ENCODE results near the gene TSSK6.

TSSK6 gene

GRCh38 chr19:19506592-19506991 is 8.8 kb downstream of the TSSK6 start:
- no peak for DNase-seq
- Histone ChIP-seq H3K4me3 (ENCODE audit: control insufficient read depth in 1 of 7, extremely low read depth in 1 of 7, insufficient read depth in 4 of 7, low read depth in 2 of 7, low read length in 6 of 7) (no peak overlapping the region), H3K36me3 (ENCODE audit: control insufficient read depth in 4 of 4, insufficient read depth in 4 of 4, low read length in 3 of 4) (peaks cover 0 to 67% (median 50%) of the 10 kb centered on the region in 4 experiments), H3K27ac (ENCODE audit: insufficient read depth in 1 of 2, low read depth in 1 of 2, low read length in 2 of 2, poor library complexity in 1 of 2, severe bottlenecking in 2 of 2) (no peak overlapping the region), H3K27me3 (replicated peaks in 2 of 5; ENCODE audit: control insufficient read depth in 4 of 5, insufficient read depth in 5 of 5, low read length in 4 of 5) (no peaks in the 10 kb centered on the region), H3K9me3 (ENCODE audit: control extremely low read depth in 1 of 5, control insufficient read depth in 4 of 5, insufficient read depth in 2 of 5, low read depth in 1 of 5, low read length in 4 of 5) (no peaks in the 10 kb centered on the region), H3K4me1 (ENCODE audit: control extremely low read depth in 1 of 4, control insufficient read depth in 4 of 4, insufficient read depth in 4 of 4, low read length in 3 of 4) (no peaks in the 10 kb centered on the region)
- WGBS (ENCODE audit: insufficient coverage): 97% methylated on average over 10 of the region's 12 CpGs
- POLR2A ChIA-PET: interaction anchor here (0.7 kb wide), 1 partner anchor 15 kb away, joined by 3 read pairs; no protein-coding TSS in a partner anchor
- CTCF ChIA-PET: no interaction called here

DNA sequence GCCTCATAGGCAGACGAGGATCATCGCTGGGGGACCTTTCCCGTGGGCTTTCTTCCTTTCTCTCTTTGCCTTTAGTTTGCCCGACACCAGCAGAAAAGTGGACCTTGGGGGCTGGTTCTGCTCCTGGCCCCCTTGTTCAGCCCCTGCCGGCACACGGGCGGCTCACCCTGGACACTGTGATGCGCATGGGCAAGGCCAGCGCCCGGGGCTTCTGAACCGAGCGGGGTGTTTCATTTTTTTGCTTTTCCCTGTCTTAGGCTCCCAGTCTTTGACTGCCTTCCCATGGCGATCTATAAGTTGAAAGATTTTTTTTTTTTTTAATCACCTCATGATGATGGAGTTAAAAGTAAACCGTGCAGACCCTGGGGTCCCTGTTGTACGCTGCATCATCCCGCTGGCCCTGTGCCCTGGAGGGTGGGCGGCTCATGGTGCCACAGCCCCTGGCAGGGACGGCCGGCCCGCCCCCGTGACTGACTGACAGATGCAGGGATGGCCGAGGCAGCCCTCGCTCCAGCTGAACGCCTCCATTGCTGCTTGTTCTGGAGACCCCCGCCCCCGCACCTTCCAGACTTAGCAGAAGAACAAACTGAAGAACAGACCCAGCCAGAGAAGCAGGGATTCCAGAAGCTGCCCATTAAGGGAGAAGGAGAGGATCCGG is 9.6 kb downstream of the TSSK6 start:
- 98% methylated on average over 15 of the region's 27 CpGs for WGBS (ENCODE audit: insufficient coverage)
- no peaks in the 10 kb centered on the region for H3K9me3 ChIP-seq (ENCODE audit: control extremely low read depth in 1 of 5, control insufficient read depth in 4 of 5, insufficient read depth in 2 of 5, low read depth in 1 of 5, low read length in 4 of 5)
- H3K27me3 ChIP-seq (replicated peaks in 2 of 5; ENCODE audit: control insufficient read depth in 4 of 5, insufficient read depth in 5 of 5, low read length in 4 of 5): no peaks in the 10 kb centered on the region
- H3K36me3 ChIP-seq (ENCODE audit: control insufficient read depth in 4 of 4, insufficient read depth in 4 of 4, low read length in 3 of 4): peaks cover 0 to 74% (median 56%) of the 10 kb centered on the region in 4 experiments
- H3K27ac ChIP-seq (ENCODE audit: insufficient read depth in 1 of 2, low read depth in 1 of 2, low read length in 2 of 2, poor library complexity in 1 of 2, severe bottlenecking in 2 of 2): no peak overlapping the region
- ChIA-PET POLR2A (no interaction called here), CTCF (no interaction called here)
- no peak overlapping the region for H3K4me3 ChIP-seq (ENCODE audit: control insufficient read depth in 1 of 7, extremely low read depth in 1 of 7, insufficient read depth in 4 of 7, low read depth in 2 of 7, low read length in 6 of 7)
- H3K4me1 ChIP-seq (ENCODE audit: control extremely low read depth in 1 of 4, control insufficient read depth in 4 of 4, insufficient read depth in 4 of 4, low read length in 3 of 4): no peaks in the 10 kb centered on the region
- DNase-seq: no peak

DNA sequence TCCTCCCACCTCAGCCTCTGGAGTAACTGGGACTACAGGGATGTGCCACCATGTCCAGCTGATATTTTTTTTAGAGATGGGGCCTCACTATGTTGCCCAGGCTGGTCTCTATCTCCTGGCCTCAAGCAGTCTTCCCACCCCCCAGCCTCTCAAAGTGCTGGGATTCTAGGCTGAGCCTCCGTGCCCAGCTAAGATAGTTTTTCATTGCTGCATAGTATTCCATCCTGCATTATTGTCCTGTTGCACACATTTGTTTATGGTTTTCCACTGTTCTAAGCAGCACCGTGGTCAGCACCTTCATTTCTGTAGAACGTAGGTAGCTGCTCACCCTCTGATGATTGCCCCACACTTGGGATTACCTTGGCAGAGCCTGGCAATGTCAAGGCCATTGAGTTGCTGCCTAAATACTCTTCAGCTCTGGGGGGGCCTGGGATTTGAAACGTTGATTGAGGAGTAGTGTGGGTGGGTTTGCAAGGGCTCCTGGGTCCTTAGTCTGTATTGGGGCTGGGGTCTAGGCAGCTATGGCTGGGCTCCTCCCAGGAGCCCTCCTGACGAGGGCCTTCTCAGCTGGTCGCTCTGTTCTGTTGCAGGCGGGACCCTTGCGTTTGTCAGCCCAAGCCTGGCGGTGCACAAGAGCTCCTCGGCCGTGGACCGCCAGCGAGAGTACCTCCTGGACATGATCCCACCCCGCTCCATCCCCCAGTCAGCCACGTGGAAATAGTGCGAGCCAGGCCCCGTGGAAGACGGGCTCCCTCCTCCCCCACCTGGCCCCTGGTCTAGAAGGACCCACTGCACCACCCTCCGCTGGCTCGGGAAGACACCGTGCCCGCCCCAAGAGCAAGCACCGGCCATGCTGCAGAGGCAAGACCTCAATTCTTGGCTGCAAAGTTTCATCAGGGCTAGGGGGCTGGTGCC is 10.3 kb downstream of the TSSK6 start:
- Histone ChIP-seq H3K4me1 (ENCODE audit: control extremely low read depth in 1 of 4, control insufficient read depth in 4 of 4, insufficient read depth in 4 of 4, low read length in 3 of 4) (no peaks in the 10 kb centered on the region), H3K9me3 (ENCODE audit: control extremely low read depth in 1 of 5, control insufficient read depth in 4 of 5, insufficient read depth in 2 of 5, low read depth in 1 of 5, low read length in 4 of 5) (no peaks in the 10 kb centered on the region), H3K27ac (ENCODE audit: insufficient read depth in 1 of 2, low read depth in 1 of 2, low read length in 2 of 2, poor library complexity in 1 of 2, severe bottlenecking in 2 of 2) (no peak overlapping the region), H3K4me3 (ENCODE audit: control insufficient read depth in 1 of 7, extremely low read depth in 1 of 7, insufficient read depth in 4 of 7, low read depth in 2 of 7, low read length in 6 of 7) (no peak overlapping the region), H3K36me3 (ENCODE audit: control insufficient read depth in 4 of 4, insufficient read depth in 4 of 4, low read length in 3 of 4) (peaks cover 2 to 82% (median 63%) of the 10 kb centered on the region in 4 experiments), H3K27me3 (replicated peaks in 2 of 5; ENCODE audit: control insufficient read depth in 4 of 5, insufficient read depth in 5 of 5, low read length in 4 of 5) (no peaks in the 10 kb centered on the region)
- ChIA-PET POLR2A (no interaction called here), CTCF (interaction anchor here (0.8 to 1.5 kb wide), 4 partner anchors 9 to 15 kb away, joined by 3 to 4 read pairs (median 4); partner anchors contain the start of genes NDUFA13 and TSSK6)
- no peak for DNase-seq
- WGBS (ENCODE audit: insufficient coverage): 96% methylated on average over 22 of the region's 23 CpGs

GRCh38 chr19:19502808-19503602 is 12.3 kb downstream of the TSSK6 start:
- CTCF ChIA-PET: no interaction called here
- Histone ChIP-seq H3K27ac (ENCODE audit: insufficient read depth in 1 of 2, low read depth in 1 of 2, low read length in 2 of 2, poor library complexity in 1 of 2, severe bottlenecking in 2 of 2) (no peak overlapping the region), H3K4me3 (ENCODE audit: control insufficient read depth in 1 of 7, extremely low read depth in 1 of 7, insufficient read depth in 4 of 7, low read depth in 2 of 7, low read length in 6 of 7) (no peak overlapping the region), H3K27me3 (replicated peaks in 2 of 5; ENCODE audit: control insufficient read depth in 4 of 5, insufficient read depth in 5 of 5, low read length in 4 of 5) (no peaks in the 10 kb centered on the region), H3K9me3 (ENCODE audit: control extremely low read depth in 1 of 5, control insufficient read depth in 4 of 5, insufficient read depth in 2 of 5, low read depth in 1 of 5, low read length in 4 of 5) (no peaks in the 10 kb centered on the region), H3K36me3 (ENCODE audit: control insufficient read depth in 4 of 4, insufficient read depth in 4 of 4, low read length in 3 of 4) (peaks cover 7 to 98% (median 75%) of the 10 kb centered on the region in 4 experiments), H3K4me1 (ENCODE audit: control extremely low read depth in 1 of 4, control insufficient read depth in 4 of 4, insufficient read depth in 4 of 4, low read length in 3 of 4) (no peaks in the 10 kb centered on the region)
- 97% methylated on average over 18 of the region's 18 CpGs for WGBS (ENCODE audit: insufficient coverage)
- no peak for DNase-seq
- POLR2A ChIA-PET: no interaction called here

GRCh38 chr19:19502281-19502680 is 13.1 kb downstream of the TSSK6 start:
- ChIA-PET CTCF (no interaction called here), POLR2A (no interaction called here)
- Histone ChIP-seq H3K9me3 (ENCODE audit: control extremely low read depth in 1 of 5, control insufficient read depth in 4 of 5, insufficient read depth in 2 of 5, low read depth in 1 of 5, low read length in 4 of 5) (no peaks in the 10 kb centered on the region), H3K27ac (ENCODE audit: insufficient read depth in 1 of 2, low read depth in 1 of 2, low read length in 2 of 2, poor library complexity in 1 of 2, severe bottlenecking in 2 of 2) (no peak overlapping the region), H3K36me3 (ENCODE audit: control insufficient read depth in 4 of 4, insufficient read depth in 4 of 4, low read length in 3 of 4) (peaks cover 14 to 98% (median 73%) of the 10 kb centered on the region in 4 experiments), H3K27me3 (replicated peaks in 2 of 5; ENCODE audit: control insufficient read depth in 4 of 5, insufficient read depth in 5 of 5, low read length in 4 of 5) (no peaks in the 10 kb centered on the region), H3K4me1 (ENCODE audit: control extremely low read depth in 1 of 4, control insufficient read depth in 4 of 4, insufficient read depth in 4 of 4, low read length in 3 of 4) (no peaks in the 10 kb centered on the region), H3K4me3 (ENCODE audit: control insufficient read depth in 1 of 7, extremely low read depth in 1 of 7, insufficient read depth in 4 of 7, low read depth in 2 of 7, low read length in 6 of 7) (no peak overlapping the region)
- no peak for DNase-seq
- WGBS (ENCODE audit: insufficient coverage): over 99% methylated on average over 18 of the region's 19 CpGs

DNA sequence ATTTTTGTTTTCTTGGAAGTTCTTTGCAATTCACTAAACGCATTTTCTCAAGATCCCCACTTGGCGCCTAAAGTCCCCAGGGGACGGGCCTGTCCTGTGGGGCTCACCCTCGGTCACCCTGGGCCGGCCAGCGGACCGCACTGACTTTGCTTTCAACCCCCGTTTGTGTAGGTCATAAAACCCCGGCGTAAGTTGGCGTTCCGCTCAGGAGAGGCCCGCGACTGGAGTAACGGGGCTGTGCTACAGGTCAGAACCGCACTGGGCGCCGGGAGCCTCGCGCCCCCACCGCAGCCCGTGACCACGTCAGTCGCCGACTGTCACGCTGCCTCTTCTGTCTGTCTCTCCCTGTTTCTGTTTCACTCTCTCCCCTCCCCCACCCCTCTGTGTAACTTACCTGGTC is 13.6 kb downstream of the TSSK6 start:
- H3K9me3 ChIP-seq (ENCODE audit: control extremely low read depth in 1 of 5, control insufficient read depth in 4 of 5, insufficient read depth in 2 of 5, low read depth in 1 of 5, low read length in 4 of 5): no peaks in the 10 kb centered on the region
- ChIA-PET CTCF (no interaction called here), POLR2A (no interaction called here)
- H3K4me1 ChIP-seq (ENCODE audit: control extremely low read depth in 1 of 4, control insufficient read depth in 4 of 4, insufficient read depth in 4 of 4, low read length in 3 of 4): no peaks in the 10 kb centered on the region
- peaks cover 15 to 99% (median 74%) of the 10 kb centered on the region in 4 experiments for H3K36me3 ChIP-seq (ENCODE audit: control insufficient read depth in 4 of 4, insufficient read depth in 4 of 4, low read length in 3 of 4)
- 95% methylated on average over 20 of the region's 26 CpGs for WGBS (ENCODE audit: insufficient coverage)
- H3K27ac ChIP-seq (ENCODE audit: insufficient read depth in 1 of 2, low read depth in 1 of 2, low read length in 2 of 2, poor library complexity in 1 of 2, severe bottlenecking in 2 of 2): no peak overlapping the region
- DNase-seq: no peak
- no peak overlapping the region for H3K4me3 ChIP-seq (ENCODE audit: control insufficient read depth in 1 of 7, extremely low read depth in 1 of 7, insufficient read depth in 4 of 7, low read depth in 2 of 7, low read length in 6 of 7)
- H3K27me3 ChIP-seq (replicated peaks in 2 of 5; ENCODE audit: control insufficient read depth in 4 of 5, insufficient read depth in 5 of 5, low read length in 4 of 5): no peaks in the 10 kb centered on the region

Data from common myeloid progenitor, CD34-positive (primary cell).